ENCODE measurements around the gene CSF3R.

CSF3R gene

DNA sequence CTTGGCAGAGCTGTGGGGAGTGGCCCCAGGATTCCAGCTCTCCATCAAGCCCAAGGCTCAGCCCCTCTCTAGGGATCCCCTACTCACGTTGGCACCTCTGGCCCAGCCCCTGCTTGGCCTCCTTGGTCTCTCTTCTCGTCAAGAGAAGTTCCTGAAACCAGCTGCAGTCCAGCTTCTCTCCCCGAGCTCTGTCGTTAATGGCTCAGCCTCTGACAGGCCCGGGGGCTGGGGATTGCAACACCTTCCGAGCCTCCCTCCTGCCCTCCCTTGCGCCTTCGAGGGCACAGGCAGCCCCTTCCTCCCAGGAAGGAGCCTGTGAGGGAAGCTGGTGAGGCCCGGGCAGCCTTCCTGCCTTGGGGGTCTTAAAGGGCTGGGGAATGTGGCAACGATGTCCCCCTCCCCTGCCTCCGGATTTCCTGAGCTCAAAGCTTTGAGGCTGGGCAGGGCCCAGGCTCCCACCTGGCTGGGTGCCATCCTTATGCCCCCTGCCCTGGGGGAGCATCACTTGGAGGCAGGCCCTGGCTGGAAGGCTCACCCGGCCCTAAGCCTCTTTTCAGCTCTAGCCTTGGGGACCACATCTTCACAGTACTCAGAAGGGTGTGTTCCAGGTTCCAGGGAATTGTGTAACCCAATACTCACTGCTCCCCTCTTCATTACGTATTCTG, at the start of gene CSF3R:
CSF3R (minus strand) TSS at position 190 of the 665 bp plus-strand sequence. CDS start 3,417 bp downstream, outside the sequence.
- H3K4me3 ChIP-seq (ENCODE audit: low read depth, low read length) = no peak within 1 kb of the TSS
- in situ Hi-C loops (cut with HindIII; ENCODE audit: low sequenced_read_pairs) = no loop called here
- TF ChIP-seq, protein P1, sequence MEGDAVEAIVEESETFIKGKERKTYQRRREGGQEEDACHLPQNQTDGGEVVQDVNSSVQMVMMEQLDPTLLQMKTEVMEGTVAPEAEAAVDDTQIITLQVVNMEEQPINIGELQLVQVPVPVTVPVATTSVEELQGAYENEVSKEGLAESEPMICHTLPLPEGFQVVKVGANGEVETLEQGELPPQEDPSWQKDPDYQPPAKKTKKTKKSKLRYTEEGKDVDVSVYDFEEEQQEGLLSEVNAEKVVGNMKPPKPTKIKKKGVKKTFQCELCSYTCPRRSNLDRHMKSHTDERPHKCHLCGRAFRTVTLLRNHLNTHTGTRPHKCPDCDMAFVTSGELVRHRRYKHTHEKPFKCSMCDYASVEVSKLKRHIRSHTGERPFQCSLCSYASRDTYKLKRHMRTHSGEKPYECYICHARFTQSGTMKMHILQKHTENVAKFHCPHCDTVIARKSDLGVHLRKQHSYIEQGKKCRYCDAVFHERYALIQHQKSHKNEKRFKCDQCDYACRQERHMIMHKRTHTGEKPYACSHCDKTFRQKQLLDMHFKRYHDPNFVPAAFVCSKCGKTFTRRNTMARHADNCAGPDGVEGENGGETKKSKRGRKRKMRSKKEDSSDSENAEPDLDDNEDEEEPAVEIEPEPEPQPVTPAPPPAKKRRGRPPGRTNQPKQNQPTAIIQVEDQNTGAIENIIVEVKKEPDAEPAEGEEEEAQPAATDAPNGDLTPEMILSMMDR (IDR thresholded peaks at IDR 0.05; ENCODE audit: low read depth, low read length) = no peak
- DNase-seq (ENCODE audit: low read depth, low spot score) = no peak

DNA sequence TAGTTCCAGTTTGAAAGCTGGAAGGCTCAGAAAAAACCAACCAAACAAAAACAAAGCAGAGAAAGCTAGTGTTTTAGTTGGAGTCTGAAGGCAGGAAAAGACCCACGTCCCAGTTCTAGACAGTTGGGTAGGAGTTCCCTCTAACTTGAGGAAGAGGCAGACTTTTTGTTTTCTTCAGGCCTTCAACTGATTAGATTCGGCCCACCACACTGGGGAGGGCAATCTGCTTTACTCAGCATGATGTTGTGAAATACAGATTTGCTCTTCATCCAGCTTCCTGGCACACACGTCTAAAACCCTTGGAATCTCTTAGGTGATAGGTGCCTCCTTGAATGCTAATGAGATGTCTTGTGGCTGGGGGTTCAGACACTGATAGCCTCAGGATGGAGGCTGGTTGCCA, 49.1 kb upstream of the CSF3R start:
- TF ChIP-seq, protein P1 (IDR thresholded peaks at IDR 0.05; ENCODE audit: low read depth, low read length) = no peak
- no peak for DNase-seq (ENCODE audit: low read depth, low spot score)
- in situ Hi-C loops (cut with HindIII; ENCODE audit: low sequenced_read_pairs) = no loop called here
- H3K4me3 ChIP-seq (ENCODE audit: low read depth, low read length) = no peak overlapping the region

DNA sequence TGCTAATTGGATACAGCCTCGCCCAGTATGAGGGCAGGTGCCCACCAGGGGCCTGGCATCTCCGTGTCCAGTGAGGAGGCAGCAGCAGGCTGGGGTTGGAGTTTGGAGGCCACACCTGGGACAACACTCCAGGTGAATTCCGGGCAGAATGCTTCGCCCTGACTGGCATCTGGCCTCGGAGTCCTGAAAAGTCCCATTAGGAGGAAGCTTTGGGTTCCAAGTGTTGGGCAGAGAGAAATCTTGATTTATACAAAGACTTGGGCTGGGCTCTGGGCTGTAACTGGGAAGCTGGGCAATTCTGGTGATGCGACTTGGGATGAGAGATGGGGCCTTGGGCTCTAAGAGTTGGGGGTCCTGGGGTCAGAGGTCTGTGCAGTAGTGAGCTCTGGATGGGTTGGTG, 48.1 kb upstream of the CSF3R start:
- TF ChIP-seq, protein P1 (IDR thresholded peaks at IDR 0.05; ENCODE audit: low read depth, low read length) = no peak
- no peak for DNase-seq (ENCODE audit: low read depth, low spot score)
- in situ Hi-C loops (cut with HindIII; ENCODE audit: low sequenced_read_pairs) = no loop called here
- no peak overlapping the region for H3K4me3 ChIP-seq (ENCODE audit: low read depth, low read length)

DNA sequence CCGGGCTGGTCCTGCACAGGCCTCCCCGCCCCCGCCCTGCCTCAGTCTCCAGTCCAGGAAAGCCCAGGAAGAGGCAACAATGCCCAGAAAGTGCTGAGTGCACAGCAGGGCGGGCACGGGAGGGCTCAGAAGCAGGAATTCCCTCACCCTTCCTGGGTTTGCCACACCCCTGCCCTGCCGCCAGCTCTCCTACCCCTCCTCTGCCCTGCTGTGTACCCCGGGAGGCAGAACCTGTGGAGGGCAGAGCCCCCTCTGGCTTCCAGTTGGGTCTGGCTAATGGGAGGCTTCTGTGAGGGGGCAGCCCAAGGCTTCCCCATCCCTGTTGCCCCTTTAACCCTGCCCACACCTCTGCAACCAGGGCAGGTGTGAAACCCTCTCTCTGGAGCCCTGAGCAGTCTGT, 47.5 kb upstream of the CSF3R start:
- TF ChIP-seq, protein P1 (IDR thresholded peaks at IDR 0.05; ENCODE audit: low read depth, low read length) = no peak
- in situ Hi-C loops (cut with HindIII; ENCODE audit: low sequenced_read_pairs) = no loop called here
- DNase-seq (ENCODE audit: low read depth, low spot score) = no peak
- no peak overlapping the region for H3K4me3 ChIP-seq (ENCODE audit: low read depth, low read length)

DNA sequence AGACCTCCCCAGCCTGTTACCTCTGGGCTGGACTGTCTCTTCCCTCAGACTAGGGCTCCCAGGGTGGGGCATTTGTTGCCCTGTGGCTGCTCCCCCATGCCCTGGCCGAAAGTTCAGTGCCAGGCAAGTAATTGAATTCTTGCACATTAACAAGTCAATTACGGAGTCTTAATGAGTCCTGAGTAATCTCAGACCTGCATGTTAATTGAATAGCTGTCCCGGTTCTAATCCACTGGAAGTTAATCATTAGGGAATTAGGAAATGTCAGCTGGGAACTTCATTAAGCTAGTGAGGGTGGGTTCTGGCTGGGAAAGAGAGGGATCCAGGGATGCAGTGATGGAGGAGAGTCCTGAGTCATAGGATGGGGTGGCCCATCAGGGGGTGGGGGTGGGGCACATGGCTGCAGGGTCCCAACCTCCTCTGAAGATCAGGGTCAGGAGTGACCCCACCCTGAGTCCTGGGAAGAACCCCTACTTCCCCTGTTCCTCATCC, 47.1 kb upstream of the CSF3R start:
- TF ChIP-seq, protein P1 (IDR thresholded peaks at IDR 0.05; ENCODE audit: low read depth, low read length) = no peak
- no peak overlapping the region for H3K4me3 ChIP-seq (ENCODE audit: low read depth, low read length)
- DNase-seq (ENCODE audit: low read depth, low spot score) = no peak
- in situ Hi-C loops (cut with HindIII; ENCODE audit: low sequenced_read_pairs) = no loop called here

DNA sequence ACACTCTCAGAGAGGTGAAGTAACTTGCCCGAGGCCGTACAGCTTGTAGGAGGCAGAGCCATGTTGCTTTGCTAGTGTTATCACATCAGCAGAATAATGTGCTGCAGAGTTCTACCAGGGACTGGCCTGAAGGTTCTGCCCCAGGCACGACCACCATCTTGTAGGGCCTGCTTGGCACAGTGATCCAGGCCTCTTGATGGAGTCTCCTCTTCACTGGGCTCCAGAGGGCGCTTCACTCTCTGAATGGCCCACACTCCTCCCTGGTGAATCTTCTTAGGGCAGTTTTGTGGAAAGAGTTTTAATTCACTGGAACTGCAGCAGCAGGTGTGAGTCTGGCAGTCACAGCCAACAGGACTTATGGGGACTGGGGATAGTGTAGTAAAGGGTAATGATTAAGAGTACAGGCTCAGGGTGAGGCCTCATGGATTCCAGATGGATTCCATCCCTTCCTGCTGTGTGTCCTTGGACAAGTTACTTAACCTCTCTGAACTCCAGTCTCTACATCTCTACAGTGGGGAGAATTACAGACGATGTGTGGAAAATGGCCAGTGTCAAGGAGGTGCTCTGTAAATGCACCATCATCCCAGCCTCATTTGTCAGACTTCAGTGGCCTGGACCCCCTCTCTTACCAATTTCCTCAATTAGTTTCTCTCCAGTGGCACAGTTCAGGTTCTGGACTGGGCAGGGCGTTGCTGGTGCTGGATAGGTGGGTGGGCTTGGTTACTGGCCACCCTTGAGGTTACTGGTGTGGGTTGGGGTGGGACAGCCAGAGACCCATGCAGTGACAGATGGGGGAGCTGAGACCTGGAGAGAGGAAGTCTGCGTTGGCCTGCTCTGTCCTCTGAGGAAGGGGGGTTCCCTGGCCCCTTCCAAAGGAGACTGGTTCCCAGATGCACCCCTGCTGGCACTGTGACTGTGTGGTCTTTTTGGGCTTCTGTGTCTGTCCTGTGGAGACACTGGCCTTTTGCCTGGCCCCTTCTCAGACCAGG, 45.9 kb upstream of the CSF3R start:
- TF ChIP-seq, protein P1 (IDR thresholded peaks at IDR 0.05; ENCODE audit: low read depth, low read length) = no peak
- DNase-seq (ENCODE audit: low read depth, low spot score) = no peak
- in situ Hi-C loops (cut with HindIII; ENCODE audit: low sequenced_read_pairs) = no loop called here
- no peak overlapping the region for H3K4me3 ChIP-seq (ENCODE audit: low read depth, low read length)

All from astrocyte of the spinal cord (primary cell).